ENCODE results near the gene EFCAB5. TPM values are rescaled to one million over a fixed set of nuclear protein-coding genes. Genes with fewer than 3 reads are reported as not detected.
A peak's percentile ranks its signal among the peaks of the same experiment; 100 is the strongest.
"Not testable (repeated sequence)": the region's sequence is repeated elsewhere in the genome, so short reads cannot be mapped to it uniquely, and the experiment has no call there.

Gene EFCAB5
- total RNA-seq, 1 experiment from 2014 or later, result 0.07 TPM

- Histone ChIP-seq H3K9me3 (ENCODE audit: low read length) (no peaks in the 10 kb centered on the region), H3K9ac (ENCODE audit: low read length) (no peak overlapping the region), H3K27me3 (ENCODE audit: low read length) (no peaks in the 10 kb centered on the region), H3K79me2 (ENCODE audit: low read length) (no peaks in the 10 kb centered on the region), H4K20me1 (ENCODE audit: low read length) (no peaks in the 10 kb centered on the region), H3F3A (ENCODE audit: low read length, unreplicated experiment) (no peaks in the 10 kb centered on the region), H3K4me2 (ENCODE audit: low read length) (peak overlapping the region; percentile 69), H3K4me1 (ENCODE audit: insufficient read depth, low read length) (peaks cover 18% of the 10 kb centered on the region), H3K9me2 (replicated peaks; ENCODE audit: low read length) (no peaks in the 10 kb centered on the region), H3K27ac (ENCODE audit: low read length) (no peak overlapping the region), H3K4me3 (ENCODE audit: low read length) (no peak overlapping the region), H3K36me3 (ENCODE audit: low read depth, low read length) (no peaks in the 10 kb centered on the region), H2AFZ (ENCODE audit: low read length) (no peak overlapping the region)
- DNase-seq, result peak; percentile 45
- BruUV-seq (replicated peaks), result no TSS peak
- POLR2A ChIA-PET (ENCODE audit: unreplicated experiment), result no interaction called here
- CTCF ChIA-PET, result interaction anchor here (0.9 kb wide), 1 partner anchor 69 kb away, joined by 3 read pairs; no protein-coding TSS in a partner anchor
- ATAC-seq, result peak; percentile 88
- TF ChIP-seq CTCF (conservative IDR thresholded peaks at IDR 0.05; ENCODE audit: low read depth, low read length) (no peak), EZH2phosphoT487 (IDR thresholded peaks at IDR 0.05; ENCODE audit: borderline replicate concordance, low read length) (no peak), EZH2 (IDR thresholded peaks at IDR 0.05; ENCODE audit: low read length, unreplicated experiment) (no peak)
- intact Hi-C loops (cut with micrococcal nuclease), result loop anchor here (5.0 kb wide), 1 partner anchor 69 kb away; the partner anchor contains the start of gene SSH2
These were observed 59.4 kb downstream of the EFCAB5 start for GRCh38 chr17:30000755-30001257.

GRCh38 chr17:30002088-30002487, 60.7 kb downstream of the EFCAB5 start:
- Histone ChIP-seq H4K20me1 (ENCODE audit: low read length) (no peaks in the 10 kb centered on the region), H3K27ac (ENCODE audit: low read length) (no peak overlapping the region), H3K9me2 (replicated peaks; ENCODE audit: low read length) (no peaks in the 10 kb centered on the region), H3F3A (ENCODE audit: low read length, unreplicated experiment) (no peaks in the 10 kb centered on the region), H3K36me3 (ENCODE audit: low read depth, low read length) (no peaks in the 10 kb centered on the region), H3K9ac (ENCODE audit: low read length) (no peak overlapping the region), H3K4me2 (ENCODE audit: low read length) (no peak overlapping the region), H3K9me3 (ENCODE audit: low read length) (no peaks in the 10 kb centered on the region), H3K27me3 (ENCODE audit: low read length) (no peaks in the 10 kb centered on the region), H3K79me2 (ENCODE audit: low read length) (no peaks in the 10 kb centered on the region), H2AFZ (ENCODE audit: low read length) (no peak overlapping the region), H3K4me1 (ENCODE audit: insufficient read depth, low read length) (peaks cover 19% of the 10 kb centered on the region), H3K4me3 (ENCODE audit: low read length) (no peak overlapping the region)
- TF ChIP-seq EZH2 (IDR thresholded peaks at IDR 0.05; ENCODE audit: low read length, unreplicated experiment) (no peak), CTCF (conservative IDR thresholded peaks at IDR 0.05; ENCODE audit: low read depth, low read length) (no peak)
- intact Hi-C loops (cut with micrococcal nuclease), result loop anchor here (5.0 kb wide), 1 partner anchor 70 kb away; the partner anchor contains the start of gene SSH2
- no peak for DNase-seq
- BruUV-seq (replicated peaks), result no TSS peak
- ATAC-seq, result no peak
- CTCF ChIA-PET, result no interaction called here
- POLR2A ChIA-PET (ENCODE audit: unreplicated experiment), result no interaction called here

GRCh38 chr17:30005709-30006320, 64.4 kb downstream of the EFCAB5 start:
- POLR2A ChIA-PET (ENCODE audit: unreplicated experiment), result no interaction called here
- H3K27me3 ChIP-seq (ENCODE audit: low read length), result no peaks in the 10 kb centered on the region
- no peaks in the 10 kb centered on the region for H4K20me1 ChIP-seq (ENCODE audit: low read length)
- H2AFZ ChIP-seq (ENCODE audit: low read length), result no peak overlapping the region
- CTCF ChIA-PET, result no interaction called here
- intact Hi-C loops (cut with micrococcal nuclease), result no loop called here
- no peaks in the 10 kb centered on the region for H3K9me3 ChIP-seq (ENCODE audit: low read length)
- TF ChIP-seq EZH2 (IDR thresholded peaks at IDR 0.05; ENCODE audit: low read length, unreplicated experiment), result no peak
- no peak for TF ChIP-seq EZH2phosphoT487 (IDR thresholded peaks at IDR 0.05; ENCODE audit: borderline replicate concordance, low read length)
- TF ChIP-seq CTCF (conservative IDR thresholded peaks at IDR 0.05; ENCODE audit: low read depth, low read length), result no peak
- H3K4me3 ChIP-seq (ENCODE audit: low read length), result no peak overlapping the region
- no peaks in the 10 kb centered on the region for H3K79me2 ChIP-seq (ENCODE audit: low read length)
- no peaks in the 10 kb centered on the region for H3K36me3 ChIP-seq (ENCODE audit: low read depth, low read length)
- no peak overlapping the region for H3K27ac ChIP-seq (ENCODE audit: low read length)
- no peaks in the 10 kb centered on the region for H3K9me2 ChIP-seq (replicated peaks; ENCODE audit: low read length)
- peaks cover 11% of the 10 kb centered on the region for H3K4me1 ChIP-seq (ENCODE audit: insufficient read depth, low read length)
- no peaks in the 10 kb centered on the region for H3F3A ChIP-seq (ENCODE audit: low read length, unreplicated experiment)
- H3K4me2 ChIP-seq (ENCODE audit: low read length), result 0 out of 2 replicates have a peak overlapping the region, but pooled peaks have one; percentile 19
- ATAC-seq, result no peak
- H3K9ac ChIP-seq (ENCODE audit: low read length), result no peak overlapping the region
- DNase-seq, result peak; percentile 25
- no TSS peak for BruUV-seq (replicated peaks)

- H3K4me2 ChIP-seq (ENCODE audit: low read length); H3K36me3 ChIP-seq (ENCODE audit: low read depth, low read length); H3K79me2 ChIP-seq (ENCODE audit: low read length); DNase-seq; H3K9me3 ChIP-seq (ENCODE audit: low read length); intact Hi-C loops (cut with micrococcal nuclease); H2AFZ ChIP-seq (ENCODE audit: low read length); H3F3A ChIP-seq (ENCODE audit: low read length, unreplicated experiment); H3K4me3 ChIP-seq (ENCODE audit: low read length); H3K9me2 ChIP-seq (replicated peaks; ENCODE audit: low read length); H3K9ac ChIP-seq (ENCODE audit: low read length); H4K20me1 ChIP-seq (ENCODE audit: low read length); H3K27me3 ChIP-seq (ENCODE audit: low read length); ATAC-seq; BruUV-seq (replicated peaks); POLR2A ChIA-PET (ENCODE audit: unreplicated experiment); H3K27ac ChIP-seq (ENCODE audit: low read length); H3K4me1 ChIP-seq (ENCODE audit: insufficient read depth, low read length); CTCF ChIA-PET: not testable (repeated sequence)
These were observed 70.5 kb downstream of the EFCAB5 start for GRCh38 chr17:30011934-30012333.
